ENCODE results near the gene SSMEM1.

The SSMEM1 gene

DNA sequence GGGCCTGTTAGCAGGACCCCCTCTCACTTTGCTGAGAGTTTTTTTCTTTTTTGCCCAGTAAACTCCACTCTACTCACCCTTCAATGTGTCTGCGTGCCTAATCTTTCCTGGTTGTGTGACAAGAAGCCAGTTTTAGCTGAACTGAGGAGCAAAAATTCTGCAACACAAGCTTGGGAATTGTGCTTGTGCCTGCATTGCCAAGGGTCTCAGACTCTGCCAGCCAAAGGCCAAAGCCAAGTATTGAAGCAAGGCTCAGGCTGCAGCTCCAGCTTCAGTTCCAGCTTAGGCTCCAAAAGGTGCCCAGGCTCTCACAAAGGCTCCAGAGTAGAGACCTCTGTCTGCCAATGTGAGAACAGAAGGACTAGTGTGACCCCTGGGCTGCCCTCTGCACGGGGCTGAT, 54.8 kb downstream of the SSMEM1 start:
- no peak overlapping the region for H2AFZ ChIP-seq (ENCODE audit: low read depth, low read length)
- no peaks in the 10 kb centered on the region for H3K36me3 ChIP-seq (replicated peaks; ENCODE audit: low read depth, low read length)
- no peaks in the 10 kb centered on the region for H4K20me1 ChIP-seq (ENCODE audit: insufficient read depth, low read length)
- no peaks in the 10 kb centered on the region for H3K4me1 ChIP-seq (ENCODE audit: low read length)
- no peaks in the 10 kb centered on the region for H3K9me3 ChIP-seq (ENCODE audit: insufficient read depth, low read length)
- no peaks in the 10 kb centered on the region for H3K79me2 ChIP-seq (ENCODE audit: low read length)
- TF ChIP-seq EZH2phosphoT487 (IDR thresholded peaks at IDR 0.05; ENCODE audit: low read depth): no peak
- TF ChIP-seq, protein P1, sequence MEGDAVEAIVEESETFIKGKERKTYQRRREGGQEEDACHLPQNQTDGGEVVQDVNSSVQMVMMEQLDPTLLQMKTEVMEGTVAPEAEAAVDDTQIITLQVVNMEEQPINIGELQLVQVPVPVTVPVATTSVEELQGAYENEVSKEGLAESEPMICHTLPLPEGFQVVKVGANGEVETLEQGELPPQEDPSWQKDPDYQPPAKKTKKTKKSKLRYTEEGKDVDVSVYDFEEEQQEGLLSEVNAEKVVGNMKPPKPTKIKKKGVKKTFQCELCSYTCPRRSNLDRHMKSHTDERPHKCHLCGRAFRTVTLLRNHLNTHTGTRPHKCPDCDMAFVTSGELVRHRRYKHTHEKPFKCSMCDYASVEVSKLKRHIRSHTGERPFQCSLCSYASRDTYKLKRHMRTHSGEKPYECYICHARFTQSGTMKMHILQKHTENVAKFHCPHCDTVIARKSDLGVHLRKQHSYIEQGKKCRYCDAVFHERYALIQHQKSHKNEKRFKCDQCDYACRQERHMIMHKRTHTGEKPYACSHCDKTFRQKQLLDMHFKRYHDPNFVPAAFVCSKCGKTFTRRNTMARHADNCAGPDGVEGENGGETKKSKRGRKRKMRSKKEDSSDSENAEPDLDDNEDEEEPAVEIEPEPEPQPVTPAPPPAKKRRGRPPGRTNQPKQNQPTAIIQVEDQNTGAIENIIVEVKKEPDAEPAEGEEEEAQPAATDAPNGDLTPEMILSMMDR (IDR thresholded peaks at IDR 0.05; ENCODE audit: low read depth, low read length): no peak
- H3K27me3 ChIP-seq (ENCODE audit: low read depth, low read length): peaks cover 11% of the 10 kb centered on the region; the same call in 1 of the 2 replicates
- no peak overlapping the region for H3K9ac ChIP-seq (ENCODE audit: low read length)
- no peak overlapping the region for H3K4me3 ChIP-seq (ENCODE audit: low read length)
- H3K4me2 ChIP-seq (ENCODE audit: low read length): no peak overlapping the region
- H3K27ac ChIP-seq (ENCODE audit: low read length): no peak overlapping the region

DNA sequence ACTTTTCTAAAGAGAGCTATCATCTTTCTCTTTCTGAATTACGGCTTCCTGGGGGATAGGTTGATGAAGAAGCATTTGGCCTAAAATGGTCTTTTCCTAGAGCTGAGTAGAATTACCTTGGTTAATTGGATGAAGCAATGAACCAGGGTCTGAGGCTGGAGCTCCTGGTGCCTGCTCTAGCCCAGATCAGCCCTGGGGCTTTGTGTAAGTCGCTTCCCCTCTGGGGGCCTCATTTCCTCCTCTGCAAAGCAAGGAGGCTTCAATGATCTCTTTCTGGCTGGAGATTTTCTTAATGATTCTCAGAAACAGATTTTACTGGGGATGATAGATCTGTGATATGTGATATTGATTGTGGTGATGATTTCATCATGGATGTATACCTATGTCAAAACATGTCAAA, 55.5 kb downstream of the SSMEM1 start:
- Histone ChIP-seq H3K4me2 (ENCODE audit: low read length) (no peak overlapping the region), H3K27ac (ENCODE audit: low read length) (no peak overlapping the region), H3K4me1 (ENCODE audit: low read length) (no peaks in the 10 kb centered on the region), H3K9ac (ENCODE audit: low read length) (no peak overlapping the region), H3K9me3 (ENCODE audit: insufficient read depth, low read length) (no peaks in the 10 kb centered on the region), H3K36me3 (replicated peaks; ENCODE audit: low read depth, low read length) (no peaks in the 10 kb centered on the region), H2AFZ (ENCODE audit: low read depth, low read length) (no peak overlapping the region), H3K79me2 (ENCODE audit: low read length) (no peaks in the 10 kb centered on the region), H3K27me3 (ENCODE audit: low read depth, low read length) (peaks cover 15% of the 10 kb centered on the region), H4K20me1 (ENCODE audit: insufficient read depth, low read length) (no peaks in the 10 kb centered on the region), H3K4me3 (ENCODE audit: low read length) (no peak overlapping the region)
- TF ChIP-seq, protein P1 (IDR thresholded peaks at IDR 0.05; ENCODE audit: low read depth, low read length): no peak
- no peak for TF ChIP-seq EZH2phosphoT487 (IDR thresholded peaks at IDR 0.05; ENCODE audit: low read depth)
